Glutamatergic neuron (in vitro differentiated cells): ENCODE measurements around the gene ZFTA. TPM values are rescaled to one million over a fixed set of nuclear protein-coding genes. Genes with fewer than 3 reads are reported as not detected.

ENCODE experiments used
- DNase-seq: peaks from one replicate; pipeline ENCODE4 v3.0.0; 2022
- H3K27ac Mint-ChIP-seq: one replicate; pipeline ENCODE4 v1.8.0; 2020; ENCODE audit warnings: mild to moderate bottlenecking, mixed read lengths, inconsistent platforms; ENCODE audit not compliant: unreplicated experiment
- H3K27me3 Mint-ChIP-seq: one replicate; pipeline ENCODE4 v1.8.0; 2020; ENCODE audit warnings: mild to moderate bottlenecking, moderate library complexity, mixed read lengths, inconsistent platforms; ENCODE audit not compliant: unreplicated experiment
- H3K36me3 Mint-ChIP-seq: one replicate; pipeline ENCODE4 v1.8.0; 2020; ENCODE audit warnings: mild to moderate bottlenecking, mixed read lengths, inconsistent platforms; ENCODE audit not compliant: unreplicated experiment
- H3K4me1 Mint-ChIP-seq: one replicate; pipeline ENCODE4 v1.8.0; 2020; ENCODE audit warnings: mild to moderate bottlenecking, low read depth, mixed read lengths, inconsistent platforms; ENCODE audit not compliant: unreplicated experiment
- H3K4me3 Mint-ChIP-seq: one replicate; pipeline ENCODE4 v1.8.0; 2020; ENCODE audit warnings: mild to moderate bottlenecking, mixed read lengths, inconsistent platforms; ENCODE audit not compliant: unreplicated experiment
- H3K9me3 Mint-ChIP-seq: one replicate; pipeline ENCODE4 v1.8.0; 2020; ENCODE audit warnings: mild to moderate bottlenecking, moderate library complexity, mixed read lengths, inconsistent platforms; ENCODE audit not compliant: unreplicated experiment
- total RNA-seq: library from RNA; stranded (reverse); fragmentation: NEBNext Ultra II Directional; extraction: Animal tissue kit (Norgen Biotek cat#: 25700); gene quantifications from one replicate; pipeline ENCODE4 v1.2.1, GENCODE V29; 2021; ENCODE audit not compliant: unreplicated experiment
- TF ChIP-seq, protein P1 (sequence below): fragments of 200-600 bp; sonication (generic); IDR thresholded peaks from one replicate; pipeline ENCODE4 v1.5.0; 2021; ENCODE audit not compliant: partially characterized antibody, unreplicated experiment

ZFTA gene
- total RNA-seq, 1 donor from 2014 or later = 216 TPM

DNA sequence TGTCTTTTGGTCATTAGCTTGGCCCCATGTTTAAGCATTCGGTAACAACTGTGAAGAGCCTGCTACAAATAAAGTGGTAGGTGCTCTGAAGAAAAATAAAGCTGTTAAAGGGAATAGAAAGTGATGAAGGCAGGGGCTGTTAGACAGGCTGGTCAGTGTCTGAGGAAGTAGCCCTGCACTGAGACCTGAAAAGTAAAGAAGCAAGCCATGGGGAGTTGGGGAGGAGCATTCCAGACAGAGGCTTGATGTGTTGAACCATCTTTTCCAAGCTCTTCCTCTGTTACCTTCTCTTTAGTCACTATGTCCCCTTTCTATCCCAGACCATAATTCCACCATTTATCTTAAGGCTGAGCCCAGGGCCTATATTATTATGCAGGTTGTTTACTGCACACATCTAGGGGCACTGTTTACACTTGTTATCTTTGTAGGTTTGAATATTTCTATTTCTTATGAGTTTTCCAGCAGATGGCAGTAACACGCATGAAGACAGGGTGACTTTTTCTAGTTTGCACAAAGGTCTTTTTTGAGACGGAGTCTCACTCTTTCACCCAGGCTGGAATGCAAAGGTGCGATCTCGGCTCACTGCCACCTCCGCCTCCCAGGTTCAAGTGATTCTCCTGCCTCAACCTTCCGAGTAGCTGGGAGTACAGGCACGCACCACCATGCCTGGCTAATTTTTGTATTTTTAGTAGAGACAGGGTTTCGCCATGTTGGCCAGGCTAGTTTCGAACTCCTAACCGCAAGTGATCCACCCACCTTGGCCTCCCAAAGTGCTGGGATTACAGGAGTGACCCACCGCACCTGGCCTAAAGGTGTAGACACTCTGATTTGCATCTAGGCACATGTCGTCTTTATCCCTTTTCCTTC is 23.0 kb downstream of the ZFTA start:
- H3K9me3 Mint-ChIP-seq = peaks cover 7% of the 10 kb centered on the region
- H3K36me3 Mint-ChIP-seq = no peaks in the 10 kb centered on the region
- peaks cover 4% of the 10 kb centered on the region for H3K27me3 Mint-ChIP-seq
- H3K27ac Mint-ChIP-seq = no peak overlapping the region
- H3K4me3 Mint-ChIP-seq = no peak overlapping the region
- peaks cover 3% of the 10 kb centered on the region for H3K4me1 Mint-ChIP-seq
- no peak for DNase-seq
- TF ChIP-seq, protein P1, sequence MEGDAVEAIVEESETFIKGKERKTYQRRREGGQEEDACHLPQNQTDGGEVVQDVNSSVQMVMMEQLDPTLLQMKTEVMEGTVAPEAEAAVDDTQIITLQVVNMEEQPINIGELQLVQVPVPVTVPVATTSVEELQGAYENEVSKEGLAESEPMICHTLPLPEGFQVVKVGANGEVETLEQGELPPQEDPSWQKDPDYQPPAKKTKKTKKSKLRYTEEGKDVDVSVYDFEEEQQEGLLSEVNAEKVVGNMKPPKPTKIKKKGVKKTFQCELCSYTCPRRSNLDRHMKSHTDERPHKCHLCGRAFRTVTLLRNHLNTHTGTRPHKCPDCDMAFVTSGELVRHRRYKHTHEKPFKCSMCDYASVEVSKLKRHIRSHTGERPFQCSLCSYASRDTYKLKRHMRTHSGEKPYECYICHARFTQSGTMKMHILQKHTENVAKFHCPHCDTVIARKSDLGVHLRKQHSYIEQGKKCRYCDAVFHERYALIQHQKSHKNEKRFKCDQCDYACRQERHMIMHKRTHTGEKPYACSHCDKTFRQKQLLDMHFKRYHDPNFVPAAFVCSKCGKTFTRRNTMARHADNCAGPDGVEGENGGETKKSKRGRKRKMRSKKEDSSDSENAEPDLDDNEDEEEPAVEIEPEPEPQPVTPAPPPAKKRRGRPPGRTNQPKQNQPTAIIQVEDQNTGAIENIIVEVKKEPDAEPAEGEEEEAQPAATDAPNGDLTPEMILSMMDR = no peak

DNA sequence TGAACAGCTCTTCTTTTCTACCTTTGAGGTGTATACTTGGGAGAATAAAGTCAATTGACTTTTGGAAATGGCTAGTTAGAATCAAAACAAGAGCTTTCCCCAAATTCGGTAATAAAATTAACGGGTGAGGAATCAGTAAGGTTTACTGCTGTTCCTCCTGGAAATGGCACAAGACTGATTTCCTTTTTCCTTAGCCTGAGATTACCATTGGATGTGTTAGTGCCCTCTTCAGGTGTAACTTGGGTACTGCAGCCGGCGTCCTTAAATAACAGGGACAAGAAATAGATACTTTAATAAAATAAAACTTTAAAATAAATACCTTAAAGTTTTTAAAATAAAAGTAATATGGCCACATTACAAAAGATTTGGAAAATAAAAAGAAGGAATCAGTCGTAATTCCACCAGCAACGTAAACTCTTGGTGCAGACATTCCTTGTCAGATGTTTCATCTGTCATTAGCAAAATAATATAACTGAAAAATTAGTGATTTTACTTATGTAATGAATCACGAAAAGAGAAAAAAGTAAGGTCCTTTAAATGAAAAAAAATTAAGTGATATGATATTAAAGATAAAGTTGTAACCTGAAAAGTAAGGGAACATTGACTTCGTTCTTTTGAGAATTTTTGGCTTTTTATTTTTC is 29.7 kb downstream of the ZFTA start:
- no peaks in the 10 kb centered on the region for H3K36me3 Mint-ChIP-seq

DNA sequence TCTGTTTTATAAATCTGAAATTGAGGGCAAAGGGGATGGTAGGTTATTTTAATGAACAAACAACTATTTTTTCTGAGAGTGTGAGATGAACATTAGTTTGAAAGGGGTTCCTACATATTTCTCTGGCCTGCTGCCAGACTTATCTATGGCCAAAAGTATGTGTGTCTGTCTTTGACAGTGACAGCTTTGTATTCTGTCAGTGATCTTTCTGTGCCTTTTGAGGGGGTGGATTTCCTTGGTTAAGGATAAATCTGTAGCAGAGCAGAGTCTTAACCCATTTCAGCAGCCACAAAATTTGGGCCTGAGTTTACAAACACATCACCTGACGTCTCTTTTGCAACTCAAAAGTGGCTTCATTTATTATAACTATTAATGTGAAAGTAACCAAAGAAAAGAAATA is 30.9 kb downstream of the ZFTA start:
- peaks cover 4% of the 10 kb centered on the region for H3K4me1 Mint-ChIP-seq
- no peak for DNase-seq
- no peak overlapping the region for H3K27ac Mint-ChIP-seq
- peaks cover 2% of the 10 kb centered on the region for H3K9me3 Mint-ChIP-seq
- TF ChIP-seq, protein P1 = no peak
- H3K4me3 Mint-ChIP-seq = no peak overlapping the region
- H3K36me3 Mint-ChIP-seq = no peaks in the 10 kb centered on the region
- peaks cover 6% of the 10 kb centered on the region for H3K27me3 Mint-ChIP-seq

More for the DNA sequence above, 29.7 kb downstream of the ZFTA start:
- Mint-ChIP-seq H3K9me3 (no peaks in the 10 kb centered on the region), H3K27me3 (peaks cover 4% of the 10 kb centered on the region), H3K4me1 (peaks cover 4% of the 10 kb centered on the region), H3K27ac (peak overlapping the region; percentile 67), H3K4me3 (no peak overlapping the region)
- peak; percentile 77 for DNase-seq
- TF ChIP-seq, protein P1 = peak; percentile 98

DNA sequence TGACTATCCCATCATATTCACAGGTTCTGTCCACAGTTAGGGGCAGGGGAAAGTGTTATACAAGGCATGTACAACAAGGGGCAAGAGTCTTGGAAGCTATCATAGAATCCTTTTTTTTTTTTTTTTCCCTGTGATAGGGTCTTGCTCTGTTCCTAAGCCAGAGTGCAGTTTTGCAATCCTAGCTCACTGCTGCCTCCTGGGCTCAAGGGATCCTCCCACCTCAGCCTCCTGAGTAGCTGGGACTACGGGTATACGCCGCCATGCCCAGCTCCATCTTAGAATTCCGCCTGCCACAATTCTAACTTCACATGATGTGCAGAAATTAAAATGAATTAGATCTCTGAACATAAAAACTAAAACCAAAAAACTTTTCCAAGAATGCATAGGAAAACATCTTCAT is 31.7 kb downstream of the ZFTA start:
- Mint-ChIP-seq H3K4me1 (peaks cover 4% of the 10 kb centered on the region), H3K4me3 (peak overlapping the region; percentile 46), H3K9me3 (peaks cover 2% of the 10 kb centered on the region), H3K27ac (no peak overlapping the region), H3K27me3 (peaks cover 6% of the 10 kb centered on the region), H3K36me3 (no peaks in the 10 kb centered on the region)
- no peak for DNase-seq
- TF ChIP-seq, protein P1 = no peak

DNA sequence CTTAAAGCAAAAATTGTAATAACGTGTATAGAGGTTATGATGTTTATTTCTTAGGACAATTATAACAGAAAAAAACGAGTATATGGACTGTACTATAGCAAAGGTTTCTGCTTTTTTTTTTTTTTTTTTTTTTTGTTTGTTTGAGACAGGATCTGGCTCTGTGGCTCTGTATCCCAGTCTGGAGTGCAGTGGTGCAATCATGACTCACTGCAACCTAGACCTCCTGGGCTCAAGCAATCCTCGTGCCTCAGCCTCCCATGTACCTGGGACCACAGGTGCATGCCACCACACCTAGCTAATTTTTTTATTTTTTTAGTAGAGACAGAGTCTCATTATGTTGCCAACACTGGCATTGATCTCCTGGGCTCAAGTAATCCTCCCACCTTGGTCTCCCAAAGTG is 39.2 kb downstream of the ZFTA start:
- Mint-ChIP-seq H3K4me1 (peaks cover 1% of the 10 kb centered on the region), H3K27ac (no peak overlapping the region), H3K4me3 (no peak overlapping the region), H3K36me3 (no peaks in the 10 kb centered on the region), H3K9me3 (peaks cover 2% of the 10 kb centered on the region), H3K27me3 (peaks cover 4% of the 10 kb centered on the region)
- no peak for DNase-seq
- TF ChIP-seq, protein P1 = no peak
